Left hindlimb (tissue), 1 donor: Measurements from ENCODE around the gene GPRIN1.

ENCODE experiments used
- DNase-seq: peaks from one replicate; pipeline ENCODE4 v3.0.0-alpha.2; 2018

GPRIN1 gene

GRCh38 chr5:176609724-176610434 is at the start of gene GPRIN1:
Gene GPRIN1 (minus strand): TSS chr5:176610156. CDS start chr5:176599834, 10,322 bp downstream.
- DNase-seq, result peak; percentile 61

- no peak for DNase-seq
Observed at GRCh38 chr5:176659512-176659839, 49.5 kb upstream of the GPRIN1 start.

GRCh38 chr5:176658817-176659511 is 49.0 kb upstream of the GPRIN1 start:
- DNase-seq, result no peak

GRCh38 chr5:176658007-176658599 is 48.1 kb upstream of the GPRIN1 start:
- peak; percentile 69 for DNase-seq

GRCh38 chr5:176656467-176656990 is 46.6 kb upstream of the GPRIN1 start:
- no peak for DNase-seq

- no peak for DNase-seq
Observed at GRCh38 chr5:176654856-176655255, 44.9 kb upstream of the GPRIN1 start.

- DNase-seq, result no peak
Observed at GRCh38 chr5:176653401-176654385, 43.7 kb upstream of the GPRIN1 start.

- DNase-seq, result no peak
Observed at GRCh38 chr5:176652136-176652535, 42.2 kb upstream of the GPRIN1 start.

- DNase-seq, result no peak
Observed at GRCh38 chr5:176651472-176651980, 41.6 kb upstream of the GPRIN1 start.

GRCh38 chr5:176650354-176650884 is 40.5 kb upstream of the GPRIN1 start:
- no peak for DNase-seq

- no peak for DNase-seq
Observed at GRCh38 chr5:176648474-176649194, 38.7 kb upstream of the GPRIN1 start.

GRCh38 chr5:176647843-176648473 is 38.0 kb upstream of the GPRIN1 start:
- no peak for DNase-seq

- peak; percentile 100 for DNase-seq
Observed at GRCh38 chr5:176647030-176647842, 37.3 kb upstream of the GPRIN1 start, which contains the start of gene TSPAN17. Gene TSPAN17 (plus strand): TSS chr5:176647484. CDS start chr5:176647616, 132 bp downstream.

GRCh38 chr5:176646707-176647029 is 36.7 kb upstream of the GPRIN1 start:
- DNase-seq, result no peak

GRCh38 chr5:176646049-176646706 is 36.2 kb upstream of the GPRIN1 start:
- no peak for DNase-seq

- no peak for DNase-seq
Observed at GRCh38 chr5:176644878-176645670, 35.1 kb upstream of the GPRIN1 start.

GRCh38 chr5:176644294-176644693 is 34.3 kb upstream of the GPRIN1 start:
- no peak for DNase-seq

- no peak for DNase-seq
Observed at GRCh38 chr5:176643491-176644219, 33.7 kb upstream of the GPRIN1 start.
